NCI-H146 treated with DMSO at 0.1 percent for 48 hours (cell line): ENCODE measurements around the gene C1orf122.

Source experiments
- DNase-seq: peaks from one replicate; lab custom pipeline; 2025; ENCODE audit not compliant: unreplicated experiment; lab: John Stamatoyannopoulos, UW

The C1orf122 gene

DNA sequence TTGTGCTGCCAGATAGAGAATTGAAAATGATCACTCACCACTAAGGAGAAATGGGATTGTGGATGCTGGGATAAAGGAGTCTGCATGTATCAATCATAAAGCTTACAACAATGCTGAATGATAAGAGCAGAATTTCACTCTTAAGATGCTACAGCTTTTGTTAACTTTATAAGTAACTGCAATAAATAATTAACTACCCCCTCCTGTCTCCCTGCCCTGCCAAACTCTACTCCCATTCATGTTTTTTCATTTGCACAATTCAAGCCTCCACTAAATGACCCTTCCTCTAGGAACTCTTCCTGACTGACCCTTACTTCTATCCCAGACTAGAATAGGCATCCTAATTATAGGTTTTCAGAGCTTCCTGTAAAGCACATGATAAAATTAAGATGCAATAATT, 36.9 kb downstream of the C1orf122 start:
- DNase-seq: no peak

DNA sequence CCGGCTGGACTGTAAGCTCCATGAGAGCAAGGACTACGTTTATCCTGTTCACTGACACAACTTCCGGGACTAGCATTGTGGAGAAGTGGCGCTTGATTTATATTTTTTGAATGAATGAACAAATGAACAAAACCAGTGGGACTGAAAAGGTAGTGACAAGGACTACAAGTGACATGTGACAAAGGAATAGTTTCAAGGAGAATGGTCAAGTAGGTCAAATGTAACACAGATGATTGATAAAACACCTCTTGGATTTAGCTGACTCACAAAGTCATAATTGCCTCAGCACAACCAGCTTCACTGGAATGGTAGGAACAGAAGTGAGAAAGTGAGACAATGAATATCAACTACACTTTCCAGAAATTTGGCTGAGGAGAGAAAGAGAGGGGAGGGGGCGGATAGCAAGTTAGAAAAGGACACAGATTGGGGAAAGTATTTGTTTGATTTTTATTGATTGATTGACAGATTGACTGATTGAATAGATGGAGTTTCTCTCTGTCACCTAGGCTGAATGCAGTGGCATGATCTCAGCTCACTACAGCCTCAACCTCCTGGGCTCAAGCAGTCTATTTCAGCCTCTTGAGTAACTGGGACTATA, 37.6 kb downstream of the C1orf122 start:
- no peak for DNase-seq

DNA sequence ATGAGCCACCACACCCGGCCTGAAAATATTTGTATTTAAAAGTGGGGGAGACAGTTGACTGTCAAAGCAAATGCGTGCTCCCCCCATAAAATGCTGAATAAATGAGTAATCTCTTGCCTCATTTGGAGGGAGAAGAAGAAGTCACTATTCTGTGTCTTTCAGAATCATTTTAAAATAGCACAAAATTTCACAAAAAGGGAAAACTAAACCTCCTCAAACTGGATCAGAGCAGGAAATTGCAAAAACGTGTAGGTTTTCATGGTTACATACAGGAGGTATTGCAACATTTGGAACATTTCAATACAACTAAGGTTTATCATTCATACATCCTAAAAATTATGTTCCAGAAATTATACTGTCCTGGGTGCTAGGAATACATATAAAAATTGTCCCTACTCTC, 38.2 kb downstream of the C1orf122 start:
- DNase-seq: no peak

DNA sequence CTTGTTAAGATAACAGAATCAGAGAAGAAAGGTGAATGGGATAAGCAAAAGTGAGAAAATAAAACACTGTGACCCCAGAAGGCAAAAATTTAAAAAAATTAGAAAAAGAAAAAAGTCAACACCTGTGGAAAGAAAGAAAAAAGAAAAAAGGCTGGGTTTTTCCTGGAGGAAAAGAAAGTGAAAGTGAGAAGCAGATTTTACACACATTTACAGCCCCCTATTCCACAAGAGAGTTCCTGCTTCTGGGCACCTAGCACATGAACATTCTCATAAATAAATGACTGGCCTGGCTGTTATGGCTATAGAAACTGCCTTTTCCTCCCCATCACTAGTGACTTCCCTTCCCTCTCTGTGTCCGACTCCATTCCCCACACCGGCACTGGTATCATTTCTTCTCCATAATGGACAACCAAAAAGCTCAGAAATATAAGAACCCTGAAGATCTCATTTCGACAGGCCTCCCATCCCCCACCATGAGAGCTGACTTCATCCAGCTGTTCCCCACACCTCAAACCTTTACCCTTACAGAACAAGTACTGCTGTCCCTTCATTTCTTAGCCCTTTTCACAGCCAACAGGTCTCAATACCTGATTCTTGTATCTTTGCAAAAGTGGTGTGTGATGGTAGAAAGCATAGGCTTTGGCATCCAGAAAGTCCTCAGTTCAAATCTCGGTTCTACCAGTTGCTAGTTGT, 39.2 kb downstream of the C1orf122 start:
- no peak for DNase-seq

DNA sequence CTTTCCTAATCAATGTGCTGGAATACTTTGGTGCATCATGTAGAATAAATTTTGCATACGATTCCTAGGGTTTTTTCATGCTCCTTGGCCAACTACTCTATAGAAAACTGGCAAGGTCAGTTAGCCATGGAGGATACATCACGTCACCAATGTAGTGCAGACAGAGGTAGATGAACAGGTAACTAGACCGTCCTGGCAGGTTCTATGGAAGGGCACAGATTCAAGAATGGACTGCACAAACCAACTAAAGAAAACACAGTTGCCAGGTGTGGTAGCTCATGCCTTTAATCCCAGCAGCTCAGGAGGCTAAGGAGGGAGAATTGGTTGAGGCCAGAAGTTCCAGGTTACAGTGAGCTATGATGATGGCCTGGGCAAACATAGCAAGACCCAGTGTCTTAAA, 41.9 kb downstream of the C1orf122 start:
- no peak for DNase-seq

DNA sequence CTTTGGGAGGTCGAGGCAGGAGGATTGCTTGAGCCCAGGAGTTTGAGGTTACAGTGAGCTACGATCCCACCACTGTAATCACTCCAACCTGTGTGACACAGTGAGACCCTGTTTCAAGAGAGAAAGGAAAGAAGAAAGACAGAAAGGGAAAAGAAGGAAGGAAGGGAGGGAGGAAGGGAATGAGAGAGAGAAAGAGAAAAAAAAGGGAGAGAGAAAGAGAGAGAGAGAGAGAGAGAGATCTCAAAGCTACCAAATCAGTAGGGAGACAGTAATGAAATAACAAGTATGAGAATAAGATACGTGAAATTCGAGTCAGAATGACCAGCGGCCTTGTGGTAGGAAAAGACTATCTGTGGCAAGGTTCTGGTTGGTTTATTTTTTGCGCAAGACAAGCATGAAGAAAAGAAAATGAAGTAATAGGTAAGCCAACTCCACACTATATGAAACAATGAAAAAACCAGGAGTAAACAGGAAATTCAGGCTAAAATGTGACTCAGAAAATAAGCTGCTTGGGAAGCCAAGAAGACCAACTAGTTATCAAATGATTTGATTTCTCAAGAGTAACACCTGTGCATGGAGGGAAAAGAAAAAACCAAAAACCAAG, 42.9 kb downstream of the C1orf122 start:
- no peak for DNase-seq

DNA sequence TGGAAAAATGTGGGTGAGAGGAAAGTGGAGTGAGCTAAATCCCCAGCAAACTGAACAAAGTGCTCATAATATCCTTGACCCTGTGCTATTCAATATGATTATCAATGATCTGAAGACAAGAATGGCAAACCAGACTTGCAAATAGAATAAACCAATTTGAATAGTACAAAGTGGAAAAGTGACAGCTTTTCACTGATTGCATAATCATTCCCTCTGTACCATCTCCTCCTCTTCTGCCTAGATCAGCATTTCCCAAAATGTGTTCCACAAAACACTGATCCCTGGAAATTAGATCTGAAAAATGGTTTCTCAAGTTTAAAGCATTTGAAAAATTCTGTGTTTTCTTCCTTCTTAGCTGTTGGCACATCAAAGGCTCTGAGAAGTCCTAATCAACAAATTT, 43.7 kb downstream of the C1orf122 start:
- no peak for DNase-seq

DNA sequence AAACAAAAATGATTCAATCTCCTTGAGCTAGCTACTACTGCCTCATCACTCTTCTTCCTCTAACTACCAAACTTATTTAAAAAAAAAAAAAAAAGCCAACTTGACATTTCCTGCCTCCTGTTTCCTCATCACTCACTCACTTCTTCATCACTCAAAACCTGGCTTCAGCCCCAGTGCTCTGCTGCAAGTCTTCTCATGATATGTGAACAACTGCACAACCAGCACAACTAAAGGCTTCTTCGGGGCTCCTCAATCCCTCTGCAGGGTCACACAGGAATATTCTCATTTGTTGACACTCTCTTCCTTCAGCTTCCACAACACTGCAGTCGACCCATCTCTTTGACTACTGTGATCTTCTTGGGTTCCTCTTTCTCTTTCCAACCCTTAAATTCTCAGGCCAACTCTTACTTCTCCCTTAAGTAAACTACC, 44.2 kb downstream of the C1orf122 start:
- DNase-seq: no peak

DNA sequence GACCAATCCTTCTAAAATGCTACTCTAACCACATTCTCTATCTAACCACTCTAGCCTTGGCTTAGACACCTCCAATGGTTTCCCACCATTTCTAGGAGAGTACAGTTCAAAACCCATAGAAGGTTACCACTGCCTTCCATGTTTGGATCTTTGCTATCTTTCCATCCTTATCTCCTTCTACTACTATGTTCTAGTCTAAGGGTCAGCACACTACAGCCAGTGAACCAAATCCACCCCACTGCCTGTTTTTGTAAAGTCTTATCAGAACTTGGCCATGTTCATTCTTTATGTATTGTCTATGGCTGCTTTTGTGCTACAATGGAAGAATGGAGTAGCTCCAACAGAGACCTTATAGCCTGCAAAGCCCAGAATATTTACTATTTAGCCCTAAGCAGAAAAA, 45.6 kb downstream of the C1orf122 start:
- no peak for DNase-seq

DNA sequence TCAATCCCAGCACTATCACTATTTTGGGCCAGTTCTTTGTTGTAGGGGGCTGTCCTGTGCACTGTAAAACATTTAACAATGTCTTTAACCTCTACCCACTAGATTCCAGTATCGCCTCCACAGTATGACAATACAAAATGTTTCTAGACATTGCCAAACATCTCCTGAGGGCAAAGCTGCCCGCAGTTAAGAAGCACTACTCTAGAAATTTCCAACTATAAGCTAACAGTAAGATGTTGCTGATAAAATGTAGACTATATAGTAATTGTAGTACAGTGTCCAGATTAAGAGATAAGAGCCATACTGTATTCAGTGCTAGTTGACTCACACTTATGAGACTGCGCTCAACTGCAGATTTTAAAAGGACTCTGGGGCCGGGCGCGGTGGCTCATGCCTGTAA, 46.8 kb downstream of the C1orf122 start:
- DNase-seq: no peak
